HG03066 (cell line): ENCODE results near the gene ZDHHC11.

Experiments used
- ATAC-seq: cut with Tn5 transposase; IDR thresholded peaks from one replicate; pipeline ENCODE4 v1.9.1; 2021; ENCODE audit warnings: low read depth; ENCODE audit not compliant: unreplicated experiment

ZDHHC11 gene, protein sequence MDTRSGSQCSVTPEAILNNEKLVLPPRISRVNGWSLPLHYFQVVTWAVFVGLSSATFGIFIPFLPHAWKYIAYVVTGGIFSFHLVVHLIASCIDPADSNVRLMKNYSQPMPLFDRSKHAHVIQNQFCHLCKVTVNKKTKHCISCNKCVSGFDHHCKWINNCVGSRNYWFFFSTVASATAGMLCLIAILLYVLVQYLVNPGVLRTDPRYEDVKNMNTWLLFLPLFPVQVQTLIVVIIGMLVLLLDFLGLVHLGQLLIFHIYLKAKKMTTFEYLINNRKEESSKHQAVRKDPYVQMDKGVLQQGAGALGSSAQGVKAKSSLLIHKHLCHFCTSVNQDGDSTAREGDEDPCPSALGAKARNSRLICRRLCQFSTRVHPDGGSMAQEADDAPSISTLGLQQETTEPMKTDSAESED

DNA sequence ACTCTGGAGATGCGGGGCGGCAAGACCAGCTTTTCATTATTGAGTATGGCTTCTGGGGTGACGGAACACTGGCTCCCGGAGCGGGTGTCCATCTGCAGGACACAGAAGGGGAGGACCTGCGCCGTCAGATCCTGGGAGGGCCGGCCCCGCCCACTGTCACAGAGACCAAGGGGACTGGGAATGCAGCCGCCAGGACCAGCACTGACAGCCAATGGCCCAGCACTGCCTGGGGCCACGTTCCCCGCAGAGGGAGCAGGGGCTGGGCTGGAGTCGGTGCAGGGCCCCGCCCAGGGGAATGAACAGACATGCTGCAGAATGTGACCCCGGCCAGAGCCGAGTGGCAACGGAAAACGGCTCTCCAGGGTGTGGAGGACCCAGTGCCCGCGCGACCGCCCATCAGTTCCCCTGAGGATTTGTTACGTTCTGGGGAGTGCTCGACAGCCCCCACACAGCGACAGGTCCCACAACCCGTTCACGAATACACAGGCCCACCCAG, at the start of gene ZDHHC11:
Gene ZDHHC11, minus strand, starts transcription at position 476 of the 496 bp plus-strand sequence. Its CDS starts 384 bp downstream, at position 92.
- ATAC-seq, result no peak

DNA sequence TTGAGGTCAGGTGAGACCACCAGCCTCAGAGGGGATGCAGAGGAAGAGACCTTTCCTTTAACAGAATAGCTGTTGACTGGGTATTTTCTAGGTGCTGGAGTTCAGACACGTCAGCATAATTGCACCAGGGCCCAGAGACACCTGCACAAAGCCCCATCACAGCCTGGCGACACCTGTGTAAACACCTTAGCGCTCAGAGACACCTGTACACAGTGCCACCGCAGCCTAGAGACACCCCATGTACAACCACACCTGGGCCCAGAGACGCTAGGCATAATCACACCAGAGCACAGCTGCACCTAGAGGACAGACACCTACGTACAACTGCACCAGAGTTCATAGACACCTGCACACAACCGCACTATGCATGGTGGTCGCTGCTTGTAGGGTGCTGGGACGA, 42.9 kb upstream of the ZDHHC11 start:
- ATAC-seq, result no peak

DNA sequence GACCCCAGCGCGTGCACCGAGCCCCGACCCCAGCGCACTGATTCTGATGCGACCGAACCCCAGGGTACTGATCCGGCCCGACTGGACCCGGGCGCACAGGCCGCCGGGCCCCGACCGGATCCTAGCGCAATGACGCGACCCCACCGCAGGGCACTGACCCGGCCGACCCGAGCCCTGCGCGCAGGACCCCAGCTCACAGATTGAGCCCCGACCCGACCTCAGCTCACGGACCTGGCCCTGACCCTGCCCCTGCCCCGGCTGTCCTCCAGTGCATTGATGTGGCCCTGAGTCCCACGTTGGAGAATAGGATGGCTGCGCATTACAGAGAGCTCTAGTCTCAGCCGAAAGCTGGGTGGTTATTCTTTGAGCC, 42.3 kb upstream of the ZDHHC11 start:
- peak; percentile 30 for ATAC-seq

DNA sequence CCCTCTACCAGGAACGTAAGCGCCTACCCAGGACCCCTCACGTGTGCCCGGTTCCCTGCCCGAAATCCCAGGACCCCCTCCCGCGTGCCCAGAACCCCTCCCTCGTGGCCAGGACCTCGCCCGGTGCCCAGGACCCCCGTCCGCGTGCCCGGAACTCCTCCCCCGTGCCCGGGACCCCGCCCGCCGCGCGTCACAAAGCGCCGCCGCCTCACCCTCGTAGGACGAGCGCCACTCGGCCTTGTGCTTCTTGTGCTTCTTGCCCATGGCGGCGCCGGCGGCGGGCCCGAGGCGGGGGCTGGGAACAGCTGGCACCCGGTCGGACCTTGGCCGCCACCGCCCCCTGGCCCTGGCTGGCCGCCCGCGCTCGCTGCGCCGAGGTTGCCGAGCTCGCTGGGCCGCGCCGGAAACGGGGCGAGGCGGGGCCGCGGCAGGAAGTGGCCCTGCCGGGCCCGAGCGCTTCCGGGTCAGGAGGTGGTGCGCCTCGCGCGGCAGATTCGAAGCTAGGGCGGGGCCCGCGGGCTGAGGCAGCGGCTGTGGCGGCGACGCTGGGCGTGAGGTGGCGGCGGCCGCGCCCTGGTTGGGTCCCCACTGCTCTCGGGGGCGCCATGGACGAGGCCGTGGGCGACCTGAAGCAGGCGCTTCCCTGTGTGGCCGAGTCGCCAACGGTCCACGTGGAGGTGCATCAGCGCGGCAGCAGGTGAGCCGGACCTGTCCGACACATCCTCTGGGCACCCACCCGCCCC, 41.8 kb upstream of the ZDHHC11 start, which contains the start of the genes BRD9 and TRIP13:
Gene BRD9, minus strand, starts transcription at position 408 of the 743 bp plus-strand sequence. Its CDS starts 144 bp downstream, at position 264.
Gene TRIP13, plus strand, starts transcription at position 491 of the 743 bp plus-strand sequence. Its CDS starts 115 bp downstream, at position 606.
- peak; percentile 95 for ATAC-seq

DNA sequence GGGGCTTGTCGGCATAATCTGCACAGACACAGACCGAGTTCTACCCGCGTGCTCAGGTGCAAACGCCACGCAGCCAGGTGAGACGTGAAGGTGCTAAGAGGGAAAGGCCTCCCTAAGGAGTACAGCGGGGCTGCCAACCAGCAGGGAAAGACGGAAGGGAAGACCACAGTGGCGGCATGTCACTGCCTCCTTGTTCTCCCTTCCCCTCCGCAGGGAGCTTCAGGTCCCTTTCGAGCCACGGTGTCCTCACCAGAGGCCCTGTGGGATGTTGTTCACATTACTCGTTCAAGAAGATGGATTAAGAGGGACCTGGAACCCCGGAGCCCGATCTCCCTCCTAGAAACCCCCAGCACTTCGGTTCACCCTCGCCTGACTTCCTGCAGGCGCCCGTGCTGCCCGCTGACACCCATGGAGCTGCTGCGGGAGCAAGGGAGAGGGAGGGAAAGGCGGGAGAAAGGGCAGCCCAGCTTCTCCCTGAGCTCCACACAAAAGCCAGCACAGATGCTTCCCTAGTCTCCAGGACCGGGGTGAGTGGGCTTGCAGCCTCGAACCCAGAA, 41.1 kb upstream of the ZDHHC11 start:
- peak; percentile 16 for ATAC-seq

DNA sequence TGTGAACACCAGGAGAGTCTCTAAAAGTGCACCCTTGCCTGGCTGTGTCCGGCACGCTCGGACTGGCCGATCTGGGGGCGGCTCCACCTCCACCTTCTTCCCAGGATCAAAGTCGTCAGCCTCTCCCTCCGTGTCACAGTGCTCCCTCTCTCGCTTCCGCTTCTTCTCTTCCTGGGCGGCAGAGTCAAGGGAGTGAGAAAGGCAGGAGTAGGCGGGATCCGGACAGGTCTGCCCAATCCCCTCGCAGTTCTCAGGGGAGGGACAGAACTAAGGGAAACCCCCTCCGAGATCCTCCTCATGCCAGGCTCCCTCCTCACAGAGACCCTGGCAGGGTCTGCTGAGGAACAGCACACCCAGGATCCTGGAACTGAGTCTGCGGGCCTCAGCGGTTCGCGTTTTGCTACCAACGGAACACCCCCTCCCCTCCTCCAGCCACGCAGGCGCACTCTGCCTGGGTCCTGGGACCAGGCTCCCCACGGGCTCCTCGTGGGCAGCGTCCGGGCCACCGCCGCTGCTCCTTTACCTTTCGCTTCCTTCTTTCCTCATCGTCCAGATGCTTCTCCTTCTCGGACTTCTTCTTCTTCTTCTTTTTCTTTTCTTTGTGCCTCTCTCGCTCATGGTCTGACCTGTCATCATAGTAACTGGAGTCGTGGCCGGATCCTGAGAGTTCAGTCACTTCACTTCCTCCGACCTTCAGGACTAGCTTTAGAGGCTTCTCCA, 40.5 kb upstream of the ZDHHC11 start:
- ATAC-seq, result no peak

DNA sequence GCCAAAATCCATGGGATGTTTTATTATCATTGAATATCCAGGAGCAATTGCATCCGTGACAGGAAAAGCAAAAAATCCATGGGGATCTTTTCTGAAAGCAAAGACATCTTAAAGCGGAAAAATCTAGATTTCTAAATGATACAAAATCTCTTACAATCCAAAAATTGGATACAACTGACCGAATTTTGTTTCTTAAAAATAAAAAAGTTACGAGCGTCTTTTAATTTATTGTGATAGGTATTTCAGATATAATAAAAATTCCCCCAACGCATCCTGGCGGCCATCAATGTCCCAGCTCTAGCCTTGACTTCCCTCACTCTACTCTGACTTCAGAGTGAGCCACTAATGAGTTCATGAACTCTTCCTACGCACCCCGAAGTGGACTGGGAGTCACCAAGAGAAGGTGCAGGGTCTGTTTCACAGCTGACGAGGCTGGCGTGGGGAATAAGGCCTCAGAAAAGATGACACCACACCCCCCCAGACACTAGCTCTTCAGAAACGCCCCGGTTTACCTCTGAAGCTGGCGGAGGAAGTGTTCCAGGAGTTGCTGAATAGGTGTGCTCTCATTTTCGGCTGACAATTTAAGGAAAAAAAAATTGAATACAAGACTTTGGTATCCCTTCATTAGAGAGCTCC, 38.4 kb upstream of the ZDHHC11 start:
- no peak for ATAC-seq

DNA sequence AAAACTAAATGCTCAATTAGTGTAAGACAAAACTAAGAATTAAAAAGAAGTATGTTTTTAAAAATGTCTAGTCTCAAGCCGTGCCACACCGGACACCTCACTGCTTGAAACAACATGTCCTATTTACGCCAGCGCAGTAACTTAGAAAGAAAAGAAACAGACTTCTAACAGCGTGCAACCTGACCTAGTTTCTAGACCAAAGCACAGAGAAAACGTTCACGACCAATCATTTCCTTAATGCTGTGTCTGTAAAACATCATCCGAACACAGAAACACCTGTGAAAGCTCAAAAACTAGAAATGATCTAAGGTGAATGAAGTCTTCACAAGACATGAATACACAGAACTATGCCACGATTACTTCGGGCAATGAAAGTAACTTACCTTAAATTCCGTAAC, 37.9 kb upstream of the ZDHHC11 start:
- ATAC-seq, result no peak

DNA sequence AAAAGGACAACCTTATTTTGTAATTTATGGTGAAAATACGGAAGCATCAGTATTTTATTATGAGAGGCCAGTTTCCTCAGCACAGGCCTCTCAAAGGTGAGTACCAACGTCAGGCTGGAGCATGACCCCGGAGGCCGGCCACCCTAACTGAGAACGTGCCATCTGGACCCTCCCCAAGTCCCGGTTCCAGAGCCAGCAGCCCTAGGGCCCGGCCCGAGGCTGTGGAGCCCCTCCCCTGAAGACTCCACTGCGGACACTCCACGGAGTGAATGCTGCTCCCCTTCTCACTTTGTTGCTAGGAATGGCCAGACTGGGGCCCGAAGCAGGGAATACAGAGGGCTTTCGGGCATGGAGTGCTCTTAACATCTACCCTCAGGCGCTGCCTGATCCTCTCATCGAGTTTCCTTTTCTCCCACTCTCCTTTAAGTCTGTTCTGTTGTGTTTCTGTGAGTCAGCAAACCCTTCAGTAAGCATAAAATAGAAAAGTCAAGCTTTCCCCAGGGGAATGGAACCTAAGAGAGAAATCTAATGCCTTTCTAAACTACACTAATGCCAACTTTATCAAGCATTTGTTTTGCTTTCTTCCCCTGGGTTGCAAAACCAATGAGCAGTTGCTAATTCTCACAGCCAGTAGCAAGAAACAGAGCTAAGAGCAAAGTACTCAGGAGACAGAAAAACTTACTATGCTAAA, 37.3 kb upstream of the ZDHHC11 start:
- ATAC-seq, result no peak

DNA sequence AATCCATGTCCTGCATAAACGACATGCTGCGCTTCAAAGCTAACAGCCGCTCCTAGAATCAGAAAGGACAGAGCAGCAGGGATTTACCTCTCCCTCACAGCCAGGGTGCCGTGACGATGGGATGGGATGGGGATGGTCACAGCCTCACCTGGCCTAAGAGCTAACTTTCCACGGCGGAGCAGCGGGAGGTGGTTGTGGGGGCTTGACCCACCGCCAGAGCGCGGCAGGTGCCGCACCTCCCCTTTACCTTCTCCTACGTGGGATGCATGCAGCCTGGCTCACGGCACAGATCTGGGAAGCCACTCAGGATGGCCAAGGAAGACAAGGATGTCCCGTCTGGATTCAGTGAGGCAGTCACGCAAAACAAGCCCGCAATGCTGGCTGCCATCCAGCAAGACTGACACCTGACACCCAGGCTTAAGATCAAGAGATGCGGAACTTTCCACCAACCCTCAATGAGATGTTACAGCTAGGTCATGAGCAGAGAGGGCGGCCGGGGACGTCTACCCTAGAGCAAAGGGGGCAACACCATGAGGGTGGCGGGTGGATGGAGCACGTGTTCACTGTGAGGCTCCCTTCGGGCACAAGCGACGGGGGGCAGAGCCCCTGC, 36.0 kb upstream of the ZDHHC11 start:
- ATAC-seq, result no peak

DNA sequence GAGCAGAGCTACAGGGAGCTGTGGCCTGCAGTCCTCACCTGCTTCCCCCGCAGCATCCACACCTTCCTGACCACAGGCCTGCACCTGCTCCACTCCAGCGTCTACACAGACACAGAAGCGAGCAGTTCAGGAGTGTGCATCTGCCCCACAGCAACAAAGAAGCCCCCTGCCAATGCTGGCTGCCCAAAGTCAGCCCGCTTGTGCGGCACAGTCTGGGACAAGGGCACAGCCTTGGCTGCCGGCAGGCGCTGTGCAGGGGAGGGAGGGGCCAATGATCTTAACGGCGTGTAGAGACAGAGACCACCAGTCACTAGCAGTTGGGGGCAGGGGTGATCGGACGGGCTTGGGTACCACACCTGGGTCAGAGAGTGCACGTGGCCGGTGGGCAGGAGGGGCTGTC, 35.2 kb upstream of the ZDHHC11 start:
- no peak for ATAC-seq

DNA sequence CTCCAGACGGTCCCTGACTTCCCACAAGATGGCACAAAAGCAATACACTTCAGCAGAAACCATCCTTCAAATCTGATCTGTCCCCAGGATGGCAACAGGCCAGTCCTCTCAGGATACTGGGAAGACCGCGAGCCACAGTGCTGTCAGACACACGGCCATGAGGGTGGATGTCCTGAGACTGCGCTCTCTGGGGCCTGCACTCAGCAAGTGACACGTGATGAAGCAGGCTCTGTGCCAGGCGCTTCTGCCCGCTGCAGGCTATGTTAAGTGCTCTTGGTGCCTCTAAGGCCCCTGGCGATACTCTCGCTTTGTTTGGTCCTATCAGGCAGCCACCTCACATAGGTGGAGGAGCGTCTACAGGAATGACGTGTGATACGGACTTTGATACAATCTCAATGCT, 34.7 kb upstream of the ZDHHC11 start:
- no peak for ATAC-seq

DNA sequence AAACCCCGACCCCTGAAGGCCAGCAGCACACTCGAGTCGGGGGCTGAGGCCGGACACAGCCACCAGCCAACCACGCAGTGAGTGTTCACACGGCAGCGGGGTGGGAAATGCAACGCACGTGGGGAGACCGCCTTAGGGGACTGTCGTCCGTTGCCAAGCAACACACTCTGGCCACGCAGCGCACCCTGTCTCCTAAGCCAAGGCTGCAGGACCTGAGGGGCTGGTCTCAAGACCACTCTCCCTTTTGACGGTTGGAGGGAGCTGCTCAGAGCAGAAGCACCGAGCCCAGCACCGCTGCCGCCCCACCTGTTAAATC, 34.3 kb upstream of the ZDHHC11 start:
- no peak for ATAC-seq

DNA sequence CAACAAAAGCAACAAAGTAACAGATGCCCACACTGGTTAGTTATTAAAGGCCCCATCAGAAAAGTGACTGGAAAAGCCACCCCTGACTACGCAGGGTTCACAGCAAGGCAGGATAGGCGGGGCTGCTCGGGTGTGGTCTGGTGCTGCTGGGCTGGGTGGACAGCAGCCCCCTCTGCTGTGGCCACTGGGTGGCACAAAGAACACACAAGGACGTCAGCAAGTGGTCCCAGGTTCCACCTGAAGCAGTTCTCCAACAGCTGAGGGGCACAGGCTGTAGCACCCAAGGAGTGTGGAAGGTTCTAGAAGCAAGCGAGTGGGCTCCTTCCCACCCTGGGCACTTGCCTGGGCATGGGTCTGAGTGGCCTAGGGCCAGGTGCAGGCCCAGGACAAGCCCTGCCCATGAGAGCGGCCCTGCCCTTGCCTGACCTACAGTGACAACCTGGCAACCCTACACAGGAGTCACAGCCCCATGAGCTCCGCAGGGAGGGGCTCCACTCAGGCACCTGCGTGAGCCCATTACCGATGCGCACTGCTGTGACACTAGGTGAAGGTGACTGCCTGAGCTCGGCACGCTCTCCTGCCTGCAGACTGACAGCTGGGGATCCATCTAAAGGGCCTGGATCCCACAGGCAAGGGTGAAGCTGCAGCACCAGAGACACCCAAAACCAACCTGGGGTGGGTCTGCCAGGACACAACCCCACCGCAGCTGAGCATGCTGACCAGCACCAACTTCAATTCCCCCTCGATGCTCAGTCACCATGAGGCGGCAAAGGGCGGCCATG, 33.8 kb upstream of the ZDHHC11 start:
- no peak for ATAC-seq

DNA sequence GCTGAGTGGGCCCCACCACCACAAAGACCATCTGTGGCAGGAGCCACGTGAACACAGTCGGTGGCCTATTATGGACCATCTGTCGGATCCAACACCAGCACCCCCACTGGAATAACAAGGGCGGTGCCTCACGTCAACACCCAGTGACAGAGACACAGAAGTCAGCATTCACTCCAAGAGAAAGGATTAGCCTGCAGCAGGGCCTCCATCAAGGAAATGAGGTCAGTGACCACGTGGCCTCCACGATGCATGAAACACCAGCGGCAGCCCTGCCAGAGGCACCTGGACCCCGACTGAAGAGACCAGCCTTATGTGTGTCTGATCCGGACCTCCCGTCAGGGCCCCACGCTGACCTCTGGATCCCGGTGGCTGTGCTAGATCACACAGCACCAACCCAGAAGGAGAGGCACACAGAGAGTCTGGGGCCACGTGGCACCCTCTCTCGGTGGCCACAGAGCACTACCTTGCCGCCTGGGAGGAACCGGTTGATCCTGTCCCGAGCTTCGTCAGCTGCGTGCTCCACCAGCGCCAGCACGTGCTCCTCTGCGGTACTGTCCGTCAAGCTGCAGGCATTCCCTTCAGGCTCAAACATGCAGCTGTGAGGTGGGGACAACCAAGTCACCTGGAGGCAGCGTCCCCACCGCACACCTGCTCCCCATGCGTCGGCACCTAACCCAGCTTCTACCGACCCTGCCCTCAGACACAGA, 32.8 kb upstream of the ZDHHC11 start:
- no peak for ATAC-seq

DNA sequence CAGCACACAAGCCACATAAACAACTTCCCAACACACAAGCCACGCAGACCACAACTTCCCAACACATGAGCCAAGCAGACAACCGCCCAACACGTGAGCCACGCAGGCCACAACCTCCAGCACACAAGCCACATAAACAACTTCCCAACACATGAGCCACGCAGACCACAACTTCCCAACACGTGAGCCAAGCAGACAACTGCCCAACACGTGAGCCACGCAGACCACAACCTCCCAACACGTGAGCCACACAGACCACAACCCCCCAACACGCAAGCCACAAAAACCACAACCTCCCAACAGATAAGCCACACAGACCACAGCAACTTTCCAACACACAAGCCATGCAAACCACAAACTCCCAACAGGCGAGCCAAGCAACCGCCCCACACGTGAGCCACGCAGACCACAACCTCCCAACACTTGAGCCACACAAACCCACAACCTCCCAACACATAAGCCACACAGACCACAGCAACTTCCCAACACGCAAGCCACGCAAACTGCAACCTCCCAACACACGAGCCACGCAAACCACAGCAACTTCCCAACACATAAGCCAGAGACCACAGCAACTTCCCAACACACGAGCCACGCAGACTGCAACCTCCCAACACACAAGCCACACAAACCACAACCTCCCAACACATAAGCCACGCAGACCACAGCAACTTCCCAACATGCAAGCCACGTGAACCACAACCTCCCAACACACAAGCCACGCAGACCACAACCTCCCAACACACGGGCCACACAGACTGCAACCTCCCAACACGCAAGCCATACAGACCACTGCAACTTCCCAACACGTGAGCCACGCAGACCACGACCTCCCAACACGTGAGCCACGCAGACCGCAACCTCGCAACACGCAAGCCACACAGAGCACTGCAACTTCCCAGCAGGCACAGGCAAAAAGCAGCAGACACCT, 31.7 kb upstream of the ZDHHC11 start:
- no peak for ATAC-seq

DNA sequence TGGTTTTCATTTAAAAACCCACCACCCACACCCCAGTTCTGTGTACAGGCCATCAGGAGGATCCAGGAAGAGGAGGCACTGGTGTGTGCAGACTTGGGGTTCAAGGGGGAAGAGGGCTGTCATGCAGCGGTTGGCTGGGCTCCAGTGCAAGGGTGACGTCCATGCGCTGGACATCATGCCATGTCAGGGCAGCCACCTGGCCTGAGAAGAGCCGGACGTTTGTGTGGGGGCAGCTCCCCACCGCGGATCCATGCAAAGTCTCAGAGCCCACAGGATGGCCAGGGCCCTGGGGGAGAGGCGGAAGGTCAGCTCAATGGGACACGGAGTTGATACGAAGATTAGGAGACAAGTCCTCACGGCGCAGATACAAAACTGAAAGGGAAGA, 30.8 kb upstream of the ZDHHC11 start:
- ATAC-seq, result no peak
